K562 (cell line): ENCODE measurements around the gene ZNF48. TPM values are rescaled to one million over a fixed set of nuclear protein-coding genes. Genes with fewer than 3 reads are reported as not detected.

Source experiments
- ATAC-seq: fragments of 200-7000 bp; cut with Tn5 transposase; 3 replicates; pipeline ENCODE4 v1.9.1; 2020; ENCODE audit warnings: moderate library complexity
- BruUV-seq: library from RNA; stranded (reverse); fragments of 400-500 nt; replicated peaks from 2 replicates; lab custom pipeline; 2021; lab: Mats Ljungman, UMichigan
- CTCF ChIA-PET: fragments of 300-600 bp; formaldehyde crosslinking; extraction: SDS; loops from one replicate; lab custom pipeline; 2021; ENCODE audit warnings: low intra/inter-chr PET ratio; lab: Yijun Ruan, JAX
- POLR2A ChIA-PET: fragments of 300-600, 350-650 bp; sonication (Branson Sonifier 250); formaldehyde crosslinking; extraction: SDS; loops from one replicate; lab custom pipeline; 2021; ENCODE audit warnings: antibody characterized with exemption, inconsistent platforms; lab: Yijun Ruan, JAX
- DNase-seq, 4 experiments: peaks; one replicate each; pipeline versions ENCODE4 v3.0.0 to v3.0.0-alpha.2; 2011 to 2018; ENCODE audit warnings: low spot score in 3 of 4, mixed read lengths in 3 of 4; ENCODE audit errors: extremely low read depth in 1 of 4
- FAIRE-seq: peaks from 2 replicates; lab custom pipeline; 2011; peaks lifted over from hg19 to GRCh38; lab: Jason Lieb, UNC
- H2AFZ ChIP-seq: 2 replicates; pipeline ENCODE4 v1.6.0; 2011; ENCODE audit warnings: low read depth, low read length, control low read depth, inconsistent platforms
- H3K27ac ChIP-seq: fragments of 200-600 bp; 3 replicates; pipeline ENCODE4 v1.8.0; 2011; ENCODE audit warnings: low read depth, mild to moderate bottlenecking, control low read depth, inconsistent platforms, low read length, moderate library complexity, mixed read lengths; ENCODE audit errors: extremely low read depth
- H3K27me3 ChIP-seq, 2 experiments: fragments of 300-600 bp in 1 of 2; 2 replicates in 1 of 2; 3 replicates in 1 of 2; pipeline versions ENCODE4 v1.6.0 to v1.8.0; 2011; ENCODE audit warnings: inconsistent platforms in 2 of 2, low read length in 2 of 2, mild to moderate bottlenecking in 1 of 2, mixed read lengths in 1 of 2, moderate library complexity in 1 of 2; ENCODE audit not compliant: control insufficient read depth in 2 of 2, insufficient read depth in 2 of 2
- H3K36me3 ChIP-seq: fragments of 300-600 bp; 3 replicates; pipeline ENCODE4 v1.8.0; 2011; ENCODE audit warnings: mild to moderate bottlenecking, low read length, inconsistent platforms; ENCODE audit not compliant: control insufficient read depth, insufficient read depth
- H3K4me1 ChIP-seq, 2 experiments: fragments of 200-600 bp in 1 of 2; replicated peaks in 1 of 2; 2 replicates in 1 of 2; 3 replicates in 1 of 2; pipeline versions ENCODE4 v1.5.1 to v1.8.0; 2011; ENCODE audit warnings: inconsistent platforms in 2 of 2, low read length in 2 of 2, mild to moderate bottlenecking in 1 of 2, mixed read lengths in 1 of 2, moderate library complexity in 1 of 2; ENCODE audit not compliant: control insufficient read depth in 2 of 2, insufficient read depth in 2 of 2
- H3K4me2 ChIP-seq: 2 replicates; pipeline ENCODE4 v1.6.1; 2011; ENCODE audit warnings: low read length, control low read depth, inconsistent platforms, mixed read lengths; ENCODE audit not compliant: insufficient read depth
- H3K4me3 ChIP-seq: fragments of 200-600 bp; sonication (generic), shearing (Covaris generic); 2 replicates; pipeline ENCODE4 v1.5.1; 2016; ENCODE audit warnings: control low read depth, inconsistent platforms
- H3K79me2 ChIP-seq: fragments of 200-600 bp; 3 replicates; pipeline ENCODE4 v1.8.0; 2011; ENCODE audit warnings: low read length, inconsistent platforms; ENCODE audit not compliant: control insufficient read depth, insufficient read depth
- H3K9ac ChIP-seq, 2 experiments: 2 replicates each; pipeline versions ENCODE4 v1.6.0 to v1.6.1; 2011; ENCODE audit warnings: low read depth in 2 of 2, low read length in 2 of 2, control low read depth in 1 of 2, inconsistent platforms in 1 of 2, mild to moderate bottlenecking in 1 of 2, mixed read lengths in 1 of 2; ENCODE audit not compliant: insufficient read depth in 1 of 2
- H3K9me1 ChIP-seq: one replicate; pipeline ENCODE4 v1.6.0; 2011; ENCODE audit warnings: inconsistent platforms, mild to moderate bottlenecking, low read length, moderate library complexity; ENCODE audit not compliant: control insufficient read depth, insufficient read depth
- H3K9me3 ChIP-seq: replicated peaks from 2 replicates; pipeline ENCODE4 v1.5.1; 2011; ENCODE audit warnings: low read depth, low read length, inconsistent platforms; ENCODE audit not compliant: control insufficient read depth, insufficient read depth
- H4K20me1 ChIP-seq: replicated peaks from 2 replicates; pipeline ENCODE4 v1.6.1; 2011; ENCODE audit warnings: low read length, inconsistent platforms, mixed read lengths; ENCODE audit not compliant: control insufficient read depth, insufficient read depth
- BRCA1 ChIP-seq, 2 experiments: fragments of 450-650 bp in 1 of 2; sonication (generic) in 1 of 2; formaldehyde crosslinking in 1 of 2; IDR thresholded peaks; 2 replicates each; pipeline versions ENCODE4 v1.5.0 to v1.6.1; 2017 to 2020; ENCODE audit warnings: mild to moderate bottlenecking in 1 of 2, missing genetic modification reagents in 1 of 2
- HNRNPH1 ChIP-seq: fragments of 200-400 bp; formaldehyde crosslinking; optimal IDR thresholded peaks from 2 replicates; pipeline ENCODE3; 2017; ENCODE audit warnings: low read depth, mild to moderate bottlenecking, low read length, moderate library complexity
- PHTF2 ChIP-seq: fragments of 250-450 bp; sonication (Bioruptor Pico); IDR thresholded peaks from 2 replicates; pipeline ENCODE4 v1.5.0; 2021; ENCODE audit warnings: mild to moderate bottlenecking
- SOX6 ChIP-seq: fragments of 450-650 bp; IDR thresholded peaks from 2 replicates; pipeline ENCODE4 v1.6.1; 2014; ENCODE audit warnings: mild to moderate bottlenecking
- THAP7 ChIP-seq: fragments of 250-450 bp; sonication (Bioruptor Pico); IDR thresholded peaks from 2 replicates; pipeline ENCODE4 v1.5.0; 2021
- ZBTB49 ChIP-seq: sonication (generic); formaldehyde crosslinking; IDR thresholded peaks from 2 replicates; pipeline ENCODE4 v1.8.0; 2022; ENCODE audit warnings: missing genetic modification reagents, mild to moderate bottlenecking, borderline replicate concordance
- ZNF134 ChIP-seq: fragments of 250-450 bp; sonication (Bioruptor Pico); conservative IDR thresholded peaks from 2 replicates; pipeline ENCODE4 v1.4.0; 2020
- ZNF407 ChIP-seq: fragments of 450-650 bp; IDR thresholded peaks from 2 replicates; pipeline ENCODE4 v1.6.1; 2016; ENCODE audit warnings: low read depth
- WGBS: fragments of 100-300 bp; shearing (Covaris generic); methylation state at CpG from one replicate; pipeline ENCODE4 v1.1.6; 2016; ENCODE audit warnings: low coverage, mixed read lengths; ENCODE audit not compliant: insufficient coverage; ENCODE audit errors: missing lambda C conversion rate; 5-methylcytosine and 5-hydroxymethylcytosine counted together
- in situ Hi-C: fragments of 300-500 bp; cut with MboI; formaldehyde crosslinking; loops from 4 replicates; pipeline ENCODE4 v1.15.0; 2018; ENCODE audit warnings: inconsistent platforms, mixed read lengths
- intact Hi-C: fragments of 100-400 bp; cut with micrococcal nuclease; formaldehyde crosslinking; loops from 2 replicates; pipeline ENCODE4 v1.14.2; 2022
- polyA plus RNA-seq, 8 experiments: library from polyadenylated mRNA; depleted of rRNA in 4 of 8; stranded (reverse) in 5 of 8; unstranded in 3 of 8; fragments of >200 nt; fragmentation: Nextera tagmentation in 2 of 8; fragmentation: Illumina TruSeq in 1 of 8; extraction: Ambion mirVana in 2 of 8; extraction: Trizol in 1 of 8; gene quantifications; 2 replicates each; pipeline versions ENCODE4 v1.2.1 to v1.2.3, GENCODE V29; 2011 to 2014; ENCODE audit warnings: inconsistent platforms in 1 of 8, missing spikeins in 1 of 8
- total RNA-seq, 7 experiments: library from RNA; depleted of rRNA in 6 of 7; stranded (reverse); fragments of >200 nt in 6 of 7; fragmentation: Illumina TruSeq in 2 of 7; extraction: Trizol in 2 of 7; gene quantifications; 2 replicates each; pipeline versions ENCODE4 v1.2.1 to v1.2.3, GENCODE V29; 2011 to 2021; ENCODE audit warnings: low replicate concordance in 1 of 7

The ZNF48 gene
- total and polyA plus RNA-seq, 9 of the 15 experiments (the other 6 are each of a cell fraction or from before 2014, with no cell fraction given): 0.38 to 11.6 (median 4.7) TPM

GRCh38 chr16:30348113-30348512, 47.1 kb upstream of the ZNF48 start:
- Histone ChIP-seq H3K4me2 (no peak overlapping the region), H3K27ac (no peak overlapping the region), H3K9me1 (no peaks in the 10 kb centered on the region), H3K27me3 (no peaks in the 10 kb centered on the region), H3K9ac (no peak overlapping the region; a peak in 1 of 4 replicates), H4K20me1 (no peaks in the 10 kb centered on the region), H3K79me2 (0 out of 3 replicates have a peak, but pooled peaks cover 2% of the 10 kb centered on the region), H3K4me3 (no peak overlapping the region), H2AFZ (no peak overlapping the region), H3K9me3 (no peaks in the 10 kb centered on the region), H3K4me1 (peaks cover 0 to 5% of the 10 kb centered on the region in 2 experiments; a peak in 2 of 5 replicates), H3K36me3 (peaks cover 31% of the 10 kb centered on the region; the same call in 2 of the 3 replicates)
- FAIRE-seq (no peak), DNase-seq (no peak), ATAC-seq (no peak)
- TF ChIP-seq SOX6 (no peak), PHTF2 (no peak), ZNF134 (no peak), THAP7 (no peak), ZNF407 (no peak), ZBTB49 (CRISPR knock-in tag) (no peak), HNRNPH1 (no peak), BRCA1 (IDR thresholded peaks at IDR 0.05) (no peak), BRCA1 (CRISPR knock-in tag; IDR thresholded peaks at IDR 0.05) (no peak)
- no TSS peak for BruUV-seq
- in situ Hi-C loops (no loop called here), intact Hi-C loops (no loop called here)
- CTCF ChIA-PET: no interaction called here
- WGBS: 71% methylated on average over 8 of the region's 8 CpGs
- POLR2A ChIA-PET: interaction anchor here (0.6 to 0.7 kb wide), 2 partner anchors 8 to 357 kb away, joined by 3 read pairs; no protein-coding TSS in a partner anchor
